Smooth muscle cell (in vitro differentiated cells): ENCODE measurements around the gene RBP5. TPM values are rescaled to one million over a fixed set of nuclear protein-coding genes. Genes with fewer than 3 reads are reported as not detected.

ENCODE experiments used
- DNase-seq: peaks from one replicate; lab custom pipeline; 2025; ENCODE audit not compliant: unreplicated experiment; lab: John Stamatoyannopoulos, UW
- H2AFZ ChIP-seq: fragments of 200-600 bp; sonication (generic); 2 replicates; pipeline ENCODE4 v1.6.0; 2016; ENCODE audit warnings: antibody characterized with exemption, low read depth, mild to moderate bottlenecking
- H3F3A ChIP-seq: fragments of 200-600 bp; sonication (generic); 2 replicates; pipeline ENCODE4 v1.6.0; 2017; ENCODE audit warnings: antibody characterized with exemption, low read depth
- H3K27ac ChIP-seq: fragments of 200-600 bp; sonication (generic); 2 replicates; pipeline ENCODE4 v1.5.1; 2016; ENCODE audit warnings: low read depth, mild to moderate bottlenecking
- H3K27me3 ChIP-seq: fragments of 200-600 bp; sonication (generic); 2 replicates; pipeline ENCODE4 v1.6.1; 2016; ENCODE audit warnings: low read depth, mild to moderate bottlenecking
- H3K36me3 ChIP-seq: fragments of 200-600 bp; sonication (generic); 2 replicates; pipeline ENCODE4 v1.5.1; 2016; ENCODE audit warnings: low read depth
- H3K4me1 ChIP-seq: fragments of 200-600 bp; sonication (generic); 2 replicates; pipeline ENCODE4 v1.5.1; 2016; ENCODE audit warnings: low read depth
- H3K4me2 ChIP-seq: fragments of 200-600 bp; sonication (generic); 2 replicates; pipeline ENCODE4 v1.6.0; 2016; ENCODE audit warnings: mild to moderate bottlenecking
- H3K4me3 ChIP-seq: fragments of 200-600 bp; sonication (generic); 2 replicates; pipeline ENCODE4 v1.5.1; 2016; ENCODE audit warnings: mild to moderate bottlenecking
- H3K79me2 ChIP-seq: fragments of 200-600 bp; sonication (generic); 2 replicates; pipeline ENCODE4 v1.6.0; 2016; ENCODE audit warnings: low read depth, mild to moderate bottlenecking
- H3K9ac ChIP-seq: fragments of 200-600 bp; sonication (generic); 2 replicates; pipeline ENCODE4 v1.6.0; 2016; ENCODE audit warnings: low read depth
- H3K9me3 ChIP-seq: fragments of 200-600 bp; sonication (generic); replicated peaks from 2 replicates; pipeline ENCODE4 v1.5.1; 2016; ENCODE audit warnings: low read depth
- H4K20me1 ChIP-seq: fragments of 200-600 bp; sonication (generic); 2 replicates; pipeline ENCODE4 v1.6.0; 2016; ENCODE audit warnings: low read depth
- WGBS: methylation state at CpG from one replicate; pipeline ENCODE4 v1.1.7; 2016; ENCODE audit warnings: low lambda C conversion rate; 5-methylcytosine and 5-hydroxymethylcytosine counted together
- polyA plus RNA-seq: library from polyadenylated mRNA; unstranded; fragments of >200 nt; fragmentation: Nextera tagmentation; extraction: Ambion mirVana; gene quantifications from 2 replicates; pipeline ENCODE4 v1.2.1, GENCODE V29; 2016
- total RNA-seq: library from RNA; depleted of rRNA; stranded (reverse); fragments of >200 nt; gene quantifications from 2 replicates; pipeline ENCODE4 v1.2.3, GENCODE V29; 2014
- TF ChIP-seq, protein P1 (sequence below): fragments of 200-600 bp; sonication (generic); IDR thresholded peaks from 2 replicates; pipeline ENCODE4 v1.5.1; 2017; ENCODE audit warnings: borderline replicate concordance, mild to moderate bottlenecking, antibody characterized with exemption; ENCODE audit not compliant: insufficient read depth, poor library complexity, severe bottlenecking

Gene RBP5
- total and polyA plus RNA-seq, 2 experiments from 2014 or later, result 0.21 TPM; not detected in 1

DNA sequence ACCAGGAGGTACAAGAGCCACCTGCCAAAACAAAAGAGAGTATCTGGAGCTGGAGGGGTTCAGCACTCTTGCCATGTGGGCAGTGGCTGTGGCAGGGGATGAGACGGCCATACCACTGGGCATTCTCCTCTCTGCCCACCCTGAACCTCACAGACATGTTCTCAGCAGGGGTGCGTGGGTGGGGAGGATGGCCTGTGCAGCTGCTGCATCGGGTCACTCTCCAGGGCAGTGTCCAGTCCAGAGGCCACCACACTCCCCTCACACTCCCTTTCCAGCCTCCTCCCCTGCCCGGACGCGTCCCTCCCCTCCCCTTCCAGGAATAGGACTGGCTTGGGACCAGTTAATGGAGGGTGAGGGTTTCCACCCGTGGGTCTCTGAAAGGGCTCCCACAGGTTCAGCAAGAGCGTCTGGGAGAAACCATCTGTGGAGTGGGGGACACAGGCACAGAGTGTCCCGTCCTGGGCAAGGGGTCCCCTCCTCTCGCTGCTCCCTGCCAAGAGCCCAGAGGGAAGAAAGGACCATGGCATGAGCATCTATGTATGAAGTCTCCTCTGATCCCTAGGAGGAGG lies 36.9 kb downstream of the RBP5 start:
- no peak for DNase-seq
- no peak overlapping the region for H3K9ac ChIP-seq
- H3K79me2 ChIP-seq, result no peaks in the 10 kb centered on the region
- H3K4me1 ChIP-seq, result no peaks in the 10 kb centered on the region
- no peaks in the 10 kb centered on the region for H3K9me3 ChIP-seq
- peak overlapping the region; percentile 10 for H2AFZ ChIP-seq
- H3K4me2 ChIP-seq, result peak overlapping the region; percentile 82
- WGBS, result 70% methylated on average over 10 of the region's 10 CpGs
- peak overlapping the region; percentile 43 for H3K4me3 ChIP-seq
- H3K27me3 ChIP-seq, result no peaks in the 10 kb centered on the region
- H3F3A ChIP-seq, result no peaks in the 10 kb centered on the region
- no peaks in the 10 kb centered on the region for H4K20me1 ChIP-seq
- no peak overlapping the region for H3K27ac ChIP-seq
- TF ChIP-seq, protein P1, sequence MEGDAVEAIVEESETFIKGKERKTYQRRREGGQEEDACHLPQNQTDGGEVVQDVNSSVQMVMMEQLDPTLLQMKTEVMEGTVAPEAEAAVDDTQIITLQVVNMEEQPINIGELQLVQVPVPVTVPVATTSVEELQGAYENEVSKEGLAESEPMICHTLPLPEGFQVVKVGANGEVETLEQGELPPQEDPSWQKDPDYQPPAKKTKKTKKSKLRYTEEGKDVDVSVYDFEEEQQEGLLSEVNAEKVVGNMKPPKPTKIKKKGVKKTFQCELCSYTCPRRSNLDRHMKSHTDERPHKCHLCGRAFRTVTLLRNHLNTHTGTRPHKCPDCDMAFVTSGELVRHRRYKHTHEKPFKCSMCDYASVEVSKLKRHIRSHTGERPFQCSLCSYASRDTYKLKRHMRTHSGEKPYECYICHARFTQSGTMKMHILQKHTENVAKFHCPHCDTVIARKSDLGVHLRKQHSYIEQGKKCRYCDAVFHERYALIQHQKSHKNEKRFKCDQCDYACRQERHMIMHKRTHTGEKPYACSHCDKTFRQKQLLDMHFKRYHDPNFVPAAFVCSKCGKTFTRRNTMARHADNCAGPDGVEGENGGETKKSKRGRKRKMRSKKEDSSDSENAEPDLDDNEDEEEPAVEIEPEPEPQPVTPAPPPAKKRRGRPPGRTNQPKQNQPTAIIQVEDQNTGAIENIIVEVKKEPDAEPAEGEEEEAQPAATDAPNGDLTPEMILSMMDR, result no peak
- H3K36me3 ChIP-seq, result no peaks in the 10 kb centered on the region

DNA sequence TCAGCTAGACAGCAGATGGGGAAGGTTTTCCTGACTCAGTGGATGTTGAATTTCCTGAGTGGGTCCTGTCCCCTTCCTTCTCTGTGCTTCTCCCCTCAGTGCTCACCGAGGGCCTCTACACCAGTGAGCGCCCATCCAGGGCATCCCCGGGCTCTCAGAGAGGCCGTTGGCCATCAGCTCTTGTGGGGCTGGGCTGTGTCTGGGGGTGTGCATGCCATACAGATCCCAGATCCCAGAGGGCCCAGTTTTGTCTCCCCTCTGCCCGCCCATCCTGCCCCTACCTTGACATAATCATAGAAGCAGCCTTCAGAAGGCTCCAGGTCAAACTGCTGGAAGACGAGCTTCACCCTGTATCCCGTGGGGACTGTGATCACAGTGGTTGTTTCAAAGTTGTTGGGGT lies 37.5 kb downstream of the RBP5 start:
- H2AFZ ChIP-seq, result no peak overlapping the region
- TF ChIP-seq, protein P1, result no peak
- H4K20me1 ChIP-seq, result no peaks in the 10 kb centered on the region
- H3K4me2 ChIP-seq, result peak overlapping the region; percentile 82
- H3K27ac ChIP-seq, result no peak overlapping the region
- H3K4me1 ChIP-seq, result no peaks in the 10 kb centered on the region
- H3K4me3 ChIP-seq, result no peak overlapping the region
- no peaks in the 10 kb centered on the region for H3K27me3 ChIP-seq
- no peaks in the 10 kb centered on the region for H3K9me3 ChIP-seq
- no peaks in the 10 kb centered on the region for H3F3A ChIP-seq
- H3K36me3 ChIP-seq, result no peaks in the 10 kb centered on the region
- DNase-seq, result no peak
- no peak overlapping the region for H3K9ac ChIP-seq
- 98% methylated on average over 7 of the region's 7 CpGs for WGBS
- no peaks in the 10 kb centered on the region for H3K79me2 ChIP-seq

DNA sequence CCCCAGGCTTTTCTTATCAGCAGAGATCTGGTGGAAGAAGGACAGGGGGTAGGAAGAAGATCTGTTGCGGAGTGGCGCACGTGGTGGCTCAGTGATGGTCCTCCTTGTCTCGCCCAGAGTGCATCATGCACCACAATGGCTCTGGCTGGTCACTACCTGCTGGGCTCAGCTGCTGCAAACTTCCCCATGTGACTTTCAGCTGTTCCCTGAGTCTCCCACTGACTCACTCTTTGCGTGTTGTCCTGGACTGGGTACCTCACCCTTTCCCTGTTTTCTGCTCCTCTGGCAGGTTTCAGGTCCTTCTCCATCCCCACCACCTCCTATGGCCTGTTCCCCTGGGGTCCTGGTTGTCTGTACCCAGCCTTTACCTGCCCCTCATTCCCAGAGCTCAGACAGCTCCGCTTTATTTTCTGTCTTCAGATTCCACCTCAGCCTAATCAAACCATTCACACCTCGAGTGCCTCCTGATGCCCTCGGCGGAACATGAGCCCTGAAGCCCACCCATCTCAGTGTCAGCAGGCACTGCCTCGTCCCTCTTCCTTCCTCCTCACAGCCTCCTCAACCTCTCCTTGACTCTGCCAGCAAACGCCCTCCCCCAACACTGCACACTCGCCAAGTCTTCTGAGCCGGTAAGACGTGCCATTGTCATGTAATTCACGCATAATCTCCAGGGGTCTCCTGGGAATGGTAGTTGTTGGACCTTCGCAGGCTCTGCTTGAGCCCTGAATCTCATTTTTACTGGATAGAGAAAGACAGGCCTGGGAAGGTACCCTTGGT lies 38.3 kb downstream of the RBP5 start:
- no peaks in the 10 kb centered on the region for H3K36me3 ChIP-seq
- H3K27me3 ChIP-seq, result no peaks in the 10 kb centered on the region
- no peaks in the 10 kb centered on the region for H3K4me1 ChIP-seq
- H3K27ac ChIP-seq, result no peak overlapping the region
- H3K4me3 ChIP-seq, result no peak overlapping the region
- H3K9ac ChIP-seq, result no peak overlapping the region
- TF ChIP-seq, protein P1, result no peak
- no peaks in the 10 kb centered on the region for H3F3A ChIP-seq
- H3K4me2 ChIP-seq, result no peak overlapping the region
- no peak for DNase-seq
- H3K79me2 ChIP-seq, result no peaks in the 10 kb centered on the region
- no peaks in the 10 kb centered on the region for H3K9me3 ChIP-seq
- H4K20me1 ChIP-seq, result no peaks in the 10 kb centered on the region
- no peak overlapping the region for H2AFZ ChIP-seq
- 81% methylated on average over 16 of the region's 16 CpGs for WGBS
